ENCODE results near the gene UQCRC1.

Gene UQCRC1

DNA sequence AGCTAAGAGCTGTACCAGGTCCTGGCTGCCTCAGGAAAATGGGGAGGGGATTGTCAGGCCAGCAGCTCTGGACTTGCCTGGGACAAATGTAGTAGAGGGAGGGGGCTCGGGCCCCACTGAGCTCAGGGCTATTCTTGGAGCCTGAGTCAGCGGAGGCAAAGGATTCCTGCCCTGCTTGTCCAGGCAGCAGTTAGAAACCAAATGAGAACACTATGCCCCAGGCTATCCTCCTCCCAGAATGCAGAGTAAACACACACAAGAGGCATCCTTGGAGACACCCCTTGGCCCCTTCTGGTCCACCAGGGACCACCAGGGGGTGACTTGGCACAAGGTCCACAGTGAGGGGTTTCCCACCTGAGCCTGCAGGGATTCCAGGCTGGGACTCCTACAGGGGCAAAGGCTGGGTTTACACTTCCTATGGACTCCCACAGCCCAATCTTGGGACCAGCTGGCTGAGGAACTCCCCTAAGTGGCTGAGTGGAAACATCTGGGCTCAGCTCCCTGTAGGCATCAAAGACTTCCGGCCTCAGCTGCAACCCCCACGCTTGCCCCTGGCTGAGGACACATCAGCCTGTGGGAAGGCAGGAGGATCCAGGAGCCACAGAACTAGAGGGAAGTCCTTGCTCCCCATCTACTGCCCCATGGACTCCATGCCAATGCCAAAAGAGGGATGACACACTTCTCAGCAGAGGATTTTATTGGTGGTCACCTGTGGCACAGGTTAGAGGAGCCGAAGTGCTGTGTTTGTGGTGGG is 10.9 kb downstream of the UQCRC1 start:
- no peak for DNase-seq

GRCh38 chr3:48597408-48597800 is 12.0 kb downstream of the UQCRC1 start:
- no peak for DNase-seq

DNA sequence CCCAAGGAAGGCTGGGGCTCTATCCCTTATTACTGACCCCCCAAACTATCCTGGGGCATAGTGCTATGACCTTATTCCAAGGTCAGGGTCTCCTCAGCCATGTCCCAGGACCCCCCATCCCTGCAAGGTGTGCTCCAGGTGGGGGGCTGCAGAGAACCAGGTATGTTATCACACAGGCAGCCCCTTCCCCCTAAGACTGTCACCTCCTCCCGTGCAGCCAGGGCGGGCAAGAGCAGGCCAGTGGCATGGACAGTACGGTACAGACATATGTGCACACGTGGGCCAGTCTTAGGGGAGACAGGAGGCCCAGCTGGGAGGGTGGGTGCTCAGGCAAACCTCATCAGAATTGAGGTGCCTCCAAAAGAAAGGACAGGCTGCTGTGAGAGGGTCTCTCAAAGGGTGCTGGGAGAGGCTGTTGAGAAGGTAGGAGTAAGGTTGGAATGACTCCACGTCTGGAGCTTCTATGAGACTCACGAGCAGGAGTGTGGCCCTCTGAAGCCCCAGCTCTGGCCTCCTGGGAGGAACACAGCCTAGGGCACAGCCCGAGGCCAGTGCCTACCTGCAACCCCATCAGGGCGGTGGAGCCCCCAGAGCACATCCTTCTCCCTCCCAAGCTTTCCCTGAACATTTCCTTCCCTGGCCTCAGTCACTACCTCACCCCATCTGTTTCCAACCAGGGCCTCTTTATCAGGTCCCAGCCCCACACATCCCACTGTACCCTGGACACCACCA is 12.6 kb downstream of the UQCRC1 start:
- no peak for DNase-seq

DNA sequence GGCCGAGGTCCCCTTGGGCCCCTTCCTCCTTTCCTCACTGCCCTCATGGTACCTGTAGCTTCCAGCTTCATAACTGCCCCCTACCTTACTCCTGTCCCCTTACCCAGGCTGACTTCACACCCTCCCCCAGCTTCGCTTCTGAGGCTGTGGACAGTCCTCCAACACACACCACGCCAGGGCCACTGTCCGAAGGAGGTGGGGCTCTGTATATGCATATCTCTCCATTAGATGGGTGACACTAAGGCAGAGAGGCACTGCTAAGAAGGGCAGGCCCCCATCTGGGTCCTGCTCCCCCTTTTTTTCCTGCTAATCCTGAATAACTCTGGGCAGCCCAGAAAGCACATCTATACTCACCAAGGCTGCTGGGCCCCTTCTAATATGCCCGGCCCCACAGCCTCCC is 13.3 kb downstream of the UQCRC1 start:
- no peak for DNase-seq

DNA sequence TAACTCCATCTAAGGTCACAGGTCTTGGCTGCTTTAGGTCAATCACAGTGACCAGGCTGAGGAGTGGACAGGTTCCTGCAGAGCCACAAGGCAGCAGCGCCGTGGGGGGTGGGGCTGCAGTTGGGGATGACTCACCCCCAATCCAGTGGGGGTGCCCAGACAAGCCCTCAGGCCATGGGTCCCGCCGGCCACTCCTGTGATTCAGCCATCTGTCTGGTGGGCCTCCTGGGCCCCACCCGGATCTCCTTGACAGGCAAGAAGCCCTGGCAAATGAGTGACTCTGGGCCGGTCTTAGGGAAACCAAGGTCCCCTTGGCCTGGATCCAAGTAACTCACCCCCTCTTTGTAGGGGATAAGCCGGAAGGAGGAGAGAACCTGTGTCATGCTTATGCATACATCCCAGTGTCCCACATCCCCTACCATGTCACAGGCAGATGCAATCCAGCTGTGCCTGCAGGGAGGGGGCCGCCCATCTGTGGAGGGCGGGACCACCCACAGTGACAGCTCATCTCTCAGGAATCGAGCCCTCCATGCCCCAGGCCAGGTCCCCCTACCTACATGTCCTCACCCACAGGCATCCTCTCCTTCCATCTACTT is 13.8 kb downstream of the UQCRC1 start:
- no peak for DNase-seq

DNA sequence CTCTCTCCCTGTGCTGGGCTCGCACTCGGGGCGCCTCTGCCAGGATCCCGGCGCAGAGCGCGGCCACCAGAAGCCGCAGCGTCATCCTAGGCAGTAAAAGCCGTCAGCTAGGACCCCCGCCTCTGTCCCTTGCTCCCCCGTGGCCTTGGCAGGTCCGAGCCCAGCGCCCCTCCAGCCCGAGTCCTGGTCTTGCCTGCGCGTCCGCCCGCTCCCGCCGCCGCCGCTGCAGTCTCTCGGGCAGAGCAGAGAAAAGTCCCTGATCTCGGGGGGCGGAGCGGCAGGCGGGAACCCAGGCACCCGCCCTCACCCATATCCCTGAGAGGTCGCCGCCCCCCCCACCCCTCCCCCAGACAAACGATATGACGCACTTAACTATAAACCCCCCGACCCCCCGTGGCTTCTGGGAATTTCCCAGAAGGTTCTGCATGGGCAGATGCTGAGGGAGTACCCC is 14.3 kb downstream of the UQCRC1 start, which contains the start of gene COL7A1:
TSS of gene COL7A1 (minus strand) at position 255 of the 451 bp plus-strand sequence. CDS start at position 85, 170 bp downstream.
- no peak for DNase-seq

DNA sequence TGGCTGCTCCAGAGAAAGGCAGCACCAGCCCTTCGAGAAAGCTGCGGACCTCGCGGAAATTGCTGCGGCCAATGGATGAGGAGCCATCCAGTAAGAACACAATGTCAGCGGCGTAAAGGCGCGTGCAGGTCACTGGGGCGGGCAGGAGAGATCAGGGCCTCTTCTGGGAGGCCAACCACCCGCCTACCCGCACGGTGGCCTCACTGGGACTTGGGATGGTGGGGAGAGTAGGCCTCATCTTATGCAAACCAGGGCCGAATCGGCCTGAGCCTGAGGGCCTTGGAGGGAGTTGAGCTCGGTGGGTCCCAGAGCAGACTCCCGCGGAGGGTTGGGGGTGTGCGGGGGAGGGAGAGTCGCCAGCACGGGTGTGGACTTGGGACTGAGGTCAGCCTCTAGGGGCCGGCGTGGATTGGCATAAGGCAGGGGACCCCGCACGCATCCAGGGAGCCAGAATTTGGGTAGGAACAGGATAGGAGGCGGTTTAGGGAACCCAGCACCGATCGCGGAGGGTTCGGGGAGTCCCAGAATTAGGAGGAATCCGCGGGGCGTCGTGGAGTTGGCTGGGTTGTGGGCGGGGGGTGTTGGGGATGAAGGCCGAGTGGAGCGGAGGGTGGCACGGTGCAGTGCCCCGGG is 14.9 kb downstream of the UQCRC1 start:
- DNase-seq = no peak

- no peak for DNase-seq
Observed at GRCh38 chr3:48593337-48593736, 16.1 kb downstream of the UQCRC1 start.

- no peak for DNase-seq
Observed at GRCh38 chr3:48592519-48593087, 16.8 kb downstream of the UQCRC1 start.

DNA sequence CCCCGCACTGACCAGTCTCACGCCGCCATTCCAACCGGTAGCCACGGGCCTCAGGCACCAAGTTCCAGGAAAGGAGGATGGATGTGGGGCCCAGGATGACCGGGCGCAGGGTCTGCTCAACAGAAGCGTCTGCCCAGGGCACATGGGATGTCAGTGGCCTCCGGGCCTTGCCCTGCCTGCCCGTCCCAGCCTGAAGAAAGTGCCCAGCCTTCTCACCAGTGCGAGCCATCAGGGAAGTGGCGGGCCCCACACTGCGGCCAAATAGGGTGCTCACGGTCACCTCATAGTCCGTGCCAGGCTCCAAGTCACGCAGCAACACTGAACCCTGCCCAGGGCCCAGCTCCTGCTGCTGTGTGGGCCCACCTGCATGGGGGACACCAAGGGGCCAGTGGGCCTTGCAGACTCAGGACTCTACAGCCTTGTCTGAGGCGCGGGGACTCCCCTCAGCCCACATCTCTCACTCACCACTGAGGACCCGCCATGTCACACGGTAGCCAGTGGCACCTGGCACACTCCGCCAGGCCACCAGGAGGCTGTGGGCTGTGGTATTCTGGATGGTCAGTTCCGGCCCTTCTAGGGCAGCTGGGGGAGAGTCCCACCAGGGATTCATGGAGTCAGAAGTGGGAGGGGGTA is 17.4 kb downstream of the UQCRC1 start:
- no peak for DNase-seq

GRCh38 chr3:48591436-48591835 is 18.0 kb downstream of the UQCRC1 start:
- no peak for DNase-seq

- no peak for DNase-seq
Observed at GRCh38 chr3:48588230-48588629, 21.2 kb downstream of the UQCRC1 start.

DNA sequence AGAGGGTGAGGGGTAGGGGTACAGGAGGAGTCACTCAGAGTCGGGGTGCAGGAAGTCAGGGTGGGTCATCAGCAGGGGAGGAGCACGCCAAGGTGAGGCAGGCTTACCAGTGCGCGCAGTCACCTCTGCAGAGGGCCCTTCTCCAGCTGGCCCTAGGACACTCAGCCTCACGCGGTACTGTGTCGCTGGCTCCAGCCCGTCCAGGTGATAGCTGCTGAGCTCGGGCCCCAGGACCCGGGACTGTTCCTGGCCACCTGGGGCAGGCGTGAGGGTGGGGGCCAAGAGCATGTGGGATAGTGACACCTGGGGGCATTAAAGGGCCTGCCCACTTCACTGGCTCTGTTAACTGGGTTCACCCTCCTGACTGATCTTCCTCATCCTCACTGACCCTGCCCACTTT is 21.8 kb downstream of the UQCRC1 start:
- DNase-seq = no peak

DNA sequence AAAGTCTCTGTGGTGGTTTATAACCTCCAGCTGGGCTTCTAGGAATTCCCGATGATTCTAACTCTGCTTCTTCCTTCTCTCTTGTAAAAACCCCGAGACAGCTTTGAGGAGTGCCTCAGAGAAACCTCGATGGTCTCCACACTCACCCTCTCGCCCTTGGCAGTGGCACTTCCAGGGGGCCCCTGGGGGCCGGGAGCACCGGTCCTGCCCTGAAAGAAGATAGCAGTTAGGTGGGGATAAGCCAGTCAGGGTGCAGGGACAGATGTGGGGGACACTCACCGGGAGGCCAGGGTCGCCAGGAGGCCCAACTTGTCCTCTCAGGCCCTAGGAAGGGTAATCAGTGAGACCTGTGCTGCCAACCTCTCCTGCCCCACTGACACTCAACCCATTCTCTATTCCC is 24.0 kb downstream of the UQCRC1 start:
- no peak for DNase-seq

GRCh38 chr3:48584836-48585235 is 24.6 kb downstream of the UQCRC1 start:
- no peak for DNase-seq

GRCh38 chr3:48581621-48582481 is 27.6 kb downstream of the UQCRC1 start:
- no peak for DNase-seq

- no peak for DNase-seq
Observed at GRCh38 chr3:48576647-48577046, 32.8 kb downstream of the UQCRC1 start.

GRCh38 chr3:48575366-48575765 is 34.1 kb downstream of the UQCRC1 start:
- DNase-seq = no peak

GRCh38 chr3:48573973-48574585 is 35.4 kb downstream of the UQCRC1 start:
- no peak for DNase-seq

DNA sequence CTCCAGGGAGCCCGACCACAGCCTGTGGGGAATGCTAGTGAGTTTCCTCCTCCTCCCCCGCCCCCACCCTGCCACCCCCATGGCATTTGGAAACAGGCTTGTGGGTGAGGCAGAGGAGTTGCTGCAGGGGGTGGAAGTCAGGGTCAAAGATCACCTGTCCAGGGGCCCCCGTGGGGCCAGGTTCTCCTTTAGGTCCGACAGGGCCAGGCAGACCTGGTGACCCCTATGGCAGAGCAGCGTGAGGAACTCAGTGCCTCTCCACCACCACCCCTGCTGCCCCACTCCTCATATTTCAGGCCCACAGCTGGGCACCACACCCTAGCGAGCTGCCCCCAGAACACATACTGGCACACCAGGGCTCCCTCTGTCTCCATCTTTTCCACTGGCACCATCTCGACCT is 36.9 kb downstream of the UQCRC1 start:
- no peak for DNase-seq

GRCh38 chr3:48571938-48572337 is 37.5 kb downstream of the UQCRC1 start:
- DNase-seq = no peak
